Body of pancreas (tissue), 4 donors: Measurements from ENCODE around the gene DOCK9. TPM values are rescaled to one million over a fixed set of nuclear protein-coding genes. Genes with fewer than 3 reads are reported as not detected.

Experiments used
- ATAC-seq: fragments of 150-250 bp; one replicate; pipeline ENCODE4 v1.9.1; 2016
- DNase-seq, 4 donors: peaks; one replicate each; pipeline ENCODE4 v3.0.0-alpha.2; 2019
- H3K27ac ChIP-seq, 4 donors: fragments of 200-600 bp; sonication (generic); 1 replicate in 3 of 4; 2 replicates in 1 of 4; pipeline versions ENCODE4 v1.5.1 to v1.6.1; 2016 to 2019; ENCODE audit warnings: mild to moderate bottlenecking in 1 of 4, mixed read lengths in 1 of 4, moderate library complexity in 1 of 4
- H3K27me3 ChIP-seq, 2 donors: fragments of 200-600 bp; sonication (generic); one replicate each; pipeline ENCODE4 v1.6.0; 2016; ENCODE audit warnings: mild to moderate bottlenecking in 1 of 2
- H3K36me3 ChIP-seq, 2 donors: fragments of 200-600 bp; sonication (generic); replicated peaks in 1 of 2; 2 replicates each; pipeline ENCODE4 v1.5.1; 2016; ENCODE audit warnings: low read depth in 2 of 2; ENCODE audit not compliant: insufficient read depth in 1 of 2
- H3K4me1 ChIP-seq: fragments of 200-600 bp; sonication (generic); one replicate; pipeline ENCODE4 v1.6.0; 2016
- H3K4me3 ChIP-seq, 2 donors: fragments of 200-600 bp; sonication (generic); 1 replicate in 1 of 2; 2 replicates in 1 of 2; pipeline ENCODE4 v1.5.1; 2016 to 2019
- H3K9me3 ChIP-seq, 3 donors: fragments of 200-600 bp; sonication (generic); 1 replicate in 2 of 3; 2 replicates in 1 of 3; pipeline ENCODE4 v1.5.1; 2016
- POLR2A ChIP-seq, 3 donors: fragments of 450-650 bp; IDR thresholded peaks; one replicate each; pipeline ENCODE4 v1.6.1; 2016; ENCODE audit warnings: antibody characterized with exemption in 3 of 3, mild to moderate bottlenecking in 2 of 3
- WGBS, 2 donors: methylation state at CpG; one replicate each; pipeline ENCODE4 v1.1.5; 2017; 5-methylcytosine and 5-hydroxymethylcytosine counted together
- intact Hi-C: fragments of 100-400 bp; cut with DNase I; formaldehyde crosslinking; loops from one replicate; pipeline ENCODE4 v1.15.1; 2023
- total RNA-seq, 2 donors: library from RNA; depleted of rRNA; stranded (reverse); fragments of >200 nt; gene quantifications; one replicate each; pipeline ENCODE4 v1.1.0, GENCODE V29; 2016
- TF ChIP-seq, protein P1 (sequence below), 7 experiments: fragments of 450-650 bp in 4 of 7; fragments of 200-600 bp in 3 of 7; sonication (generic) in 3 of 7; IDR thresholded peaks; one replicate each; pipeline ENCODE4 v1.5.1; 2016 to 2019; ENCODE audit warnings: antibody characterized with exemption in 7 of 7

DOCK9 gene
- total RNA-seq, 2 donors from 2014 or later = 35.3 to 73.5 TPM

DNA sequence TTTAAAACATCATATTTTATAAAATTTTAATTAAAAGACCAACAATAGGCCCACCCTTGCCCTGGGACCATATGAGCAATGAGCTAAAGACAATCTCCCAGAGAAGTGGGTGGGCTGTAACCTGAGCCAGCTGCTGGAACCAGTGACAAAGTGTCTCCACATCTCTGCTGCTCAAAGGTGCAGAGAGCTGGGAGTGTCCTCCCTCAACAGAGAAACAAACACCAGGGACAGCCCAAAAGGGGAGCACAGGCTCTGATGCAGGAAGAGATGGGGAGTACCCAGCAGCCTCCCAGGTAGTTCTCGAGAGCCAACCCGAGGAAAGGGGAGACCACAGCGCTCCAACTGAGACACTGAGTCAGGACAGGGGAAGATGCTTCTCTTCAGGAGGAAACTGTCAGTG, 39.1 kb downstream of the DOCK9 start:
- intact Hi-C loops = no loop called here
- Histone ChIP-seq H3K9me3 (peaks cover 0 to 4% (median 0%) of the 10 kb centered on the region in 3 donors), H3K4me1 (no peaks in the 10 kb centered on the region), H3K27me3 (no peaks in the 10 kb centered on the region), H3K36me3 (no peaks in the 10 kb centered on the region), H3K4me3 (no peak overlapping the region), H3K27ac (no peak overlapping the region)
- ATAC-seq (no peak), DNase-seq (no peak)
- TF ChIP-seq, protein P1, sequence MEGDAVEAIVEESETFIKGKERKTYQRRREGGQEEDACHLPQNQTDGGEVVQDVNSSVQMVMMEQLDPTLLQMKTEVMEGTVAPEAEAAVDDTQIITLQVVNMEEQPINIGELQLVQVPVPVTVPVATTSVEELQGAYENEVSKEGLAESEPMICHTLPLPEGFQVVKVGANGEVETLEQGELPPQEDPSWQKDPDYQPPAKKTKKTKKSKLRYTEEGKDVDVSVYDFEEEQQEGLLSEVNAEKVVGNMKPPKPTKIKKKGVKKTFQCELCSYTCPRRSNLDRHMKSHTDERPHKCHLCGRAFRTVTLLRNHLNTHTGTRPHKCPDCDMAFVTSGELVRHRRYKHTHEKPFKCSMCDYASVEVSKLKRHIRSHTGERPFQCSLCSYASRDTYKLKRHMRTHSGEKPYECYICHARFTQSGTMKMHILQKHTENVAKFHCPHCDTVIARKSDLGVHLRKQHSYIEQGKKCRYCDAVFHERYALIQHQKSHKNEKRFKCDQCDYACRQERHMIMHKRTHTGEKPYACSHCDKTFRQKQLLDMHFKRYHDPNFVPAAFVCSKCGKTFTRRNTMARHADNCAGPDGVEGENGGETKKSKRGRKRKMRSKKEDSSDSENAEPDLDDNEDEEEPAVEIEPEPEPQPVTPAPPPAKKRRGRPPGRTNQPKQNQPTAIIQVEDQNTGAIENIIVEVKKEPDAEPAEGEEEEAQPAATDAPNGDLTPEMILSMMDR (IDR thresholded peaks at IDR 0.05) = no peak
- TF ChIP-seq POLR2A (IDR thresholded peaks at IDR 0.05) = no peak
- 87 to 100% methylated on average over 3 of the region's 3 CpGs for WGBS, 2 donors

DNA sequence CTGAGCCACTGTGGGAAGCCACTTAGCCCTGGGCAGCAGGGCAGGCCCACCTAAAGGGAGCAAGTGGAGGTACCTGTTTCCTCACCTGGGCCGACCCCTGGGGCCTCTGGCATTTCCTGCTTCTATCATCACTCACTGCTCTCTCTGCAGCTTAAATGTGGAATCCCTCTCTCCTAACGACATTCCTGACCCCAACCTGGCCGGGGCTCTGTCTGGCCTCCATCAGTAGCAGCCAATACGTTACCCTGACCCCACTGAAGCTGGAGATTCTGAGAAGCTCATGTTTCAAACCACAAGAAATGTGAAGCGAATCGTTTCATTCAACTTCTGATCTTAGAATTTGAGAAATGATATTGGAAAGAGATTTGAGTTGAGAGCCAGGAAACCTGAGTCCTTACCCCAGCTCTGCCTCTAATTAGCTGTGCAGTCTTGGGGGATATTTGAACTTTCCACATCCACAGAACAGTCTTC, 39.9 kb downstream of the DOCK9 start:
- intact Hi-C loops = no loop called here
- 75 to 80% methylated on average over 6 of the region's 6 CpGs for WGBS, 2 donors
- Histone ChIP-seq H3K36me3 (no peaks in the 10 kb centered on the region), H3K9me3 (peaks cover 0 to 5% (median 0%) of the 10 kb centered on the region in 3 donors), H3K27ac (no peak overlapping the region), H3K4me3 (no peak overlapping the region), H3K4me1 (no peaks in the 10 kb centered on the region), H3K27me3 (no peaks in the 10 kb centered on the region)
- DNase-seq (no peak), ATAC-seq (no peak)
- TF ChIP-seq, protein P1 (IDR thresholded peaks at IDR 0.05) = no peak
- TF ChIP-seq POLR2A (IDR thresholded peaks at IDR 0.05) = no peak

DNA sequence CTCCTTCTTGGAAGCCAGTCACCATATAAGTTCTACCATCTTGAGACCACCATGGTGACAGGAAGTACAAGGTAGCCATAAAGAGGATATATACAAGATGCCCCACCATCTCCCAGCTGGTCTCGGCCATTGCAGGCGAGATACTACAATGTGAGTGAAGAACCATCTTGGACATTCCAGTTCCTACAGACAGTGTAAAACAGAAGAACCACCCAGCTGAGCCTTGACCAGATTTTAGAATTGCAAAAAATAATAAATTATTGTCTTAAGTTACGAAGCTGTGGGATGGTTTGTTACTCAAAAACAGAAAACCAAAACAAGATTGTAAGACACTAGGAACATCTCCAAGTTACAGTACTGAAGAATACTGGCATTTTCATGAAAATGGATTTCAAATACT, 43.6 kb downstream of the DOCK9 start:
- ATAC-seq (no peak), DNase-seq (no peak)
- no peak overlapping the region for H3K27ac ChIP-seq
- 91 to 100% methylated on average over 3 of the region's 3 CpGs for WGBS, 2 donors
- H3K36me3 ChIP-seq = no peaks in the 10 kb centered on the region
- no peak overlapping the region for H3K4me3 ChIP-seq
- TF ChIP-seq, protein P1 (IDR thresholded peaks at IDR 0.05) = no peak
- TF ChIP-seq POLR2A (IDR thresholded peaks at IDR 0.05) = no peak
- intact Hi-C loops = no loop called here
- no peaks in the 10 kb centered on the region for H3K27me3 ChIP-seq
- peaks cover 0 to 5% (median 0%) of the 10 kb centered on the region in 3 donors for H3K9me3 ChIP-seq
- H3K4me1 ChIP-seq = no peaks in the 10 kb centered on the region

DNA sequence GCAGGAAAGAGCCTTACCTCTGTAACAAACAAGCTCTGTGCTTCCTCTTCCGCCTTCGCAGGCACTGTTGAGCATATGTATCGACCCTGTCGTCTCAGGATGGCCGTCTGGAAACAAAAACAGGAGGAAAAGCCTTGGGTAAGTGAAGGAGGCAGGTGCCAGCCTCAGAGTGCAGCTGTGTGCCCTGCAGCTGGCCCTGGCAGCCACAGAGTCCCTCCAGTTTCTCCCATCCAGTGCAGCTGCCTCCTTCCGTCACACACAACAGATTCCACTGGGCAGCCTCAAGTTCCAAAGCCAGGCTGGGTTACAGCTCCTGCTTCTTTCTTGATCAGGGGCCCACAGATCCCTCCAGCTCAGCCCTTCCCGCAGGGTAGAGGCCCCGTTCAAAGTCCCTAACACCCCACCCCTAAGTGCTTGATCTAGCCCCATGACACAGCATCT, 47.7 kb downstream of the DOCK9 start:
- no peaks in the 10 kb centered on the region for H3K36me3 ChIP-seq
- H3K4me1 ChIP-seq = no peaks in the 10 kb centered on the region
- ATAC-seq (no peak), DNase-seq (no peak)
- TF ChIP-seq POLR2A (IDR thresholded peaks at IDR 0.05) = no peak
- TF ChIP-seq, protein P1 (IDR thresholded peaks at IDR 0.05) = no peak
- intact Hi-C loops = no loop called here
- H3K4me3 ChIP-seq = no peak overlapping the region
- H3K27ac ChIP-seq = no peak overlapping the region
- WGBS, 2 donors = 66 to 85% methylated on average over 8 of the region's 8 CpGs
- H3K9me3 ChIP-seq = peaks cover 0 to 5% (median 0%) of the 10 kb centered on the region in 3 donors
- no peaks in the 10 kb centered on the region for H3K27me3 ChIP-seq
